ENCODE measurements around the gene FBXL17. TPM values are rescaled to one million over a fixed set of nuclear protein-coding genes. Genes with fewer than 3 reads are reported as not detected.

The FBXL17 gene
- total RNA-seq, 1 donor from 2014 or later, result 12.7 TPM

GRCh38 chr5:107985144-107985543, 396.8 kb downstream of the FBXL17 start:
- H3K36me3 ChIP-seq (ENCODE audit: insufficient read depth, low read length), result no peaks in the 10 kb centered on the region
- FAIRE-seq (no peak), DNase-seq (ENCODE audit: low read depth) (no peak)
- Mint-ChIP-seq H3K27ac (ENCODE audit: unreplicated experiment) (no peak overlapping the region), H3K9me3 (ENCODE audit: unreplicated experiment) (no peaks in the 10 kb centered on the region), H3K4me1 (ENCODE audit: low read depth, unreplicated experiment) (peaks cover 4% of the 10 kb centered on the region), H3K36me3 (ENCODE audit: low read depth, unreplicated experiment) (no peaks in the 10 kb centered on the region), H3K4me3 (ENCODE audit: unreplicated experiment) (no peak overlapping the region), H3K27me3 (ENCODE audit: low read depth, unreplicated experiment) (no peaks in the 10 kb centered on the region)
- no peak overlapping the region for H2AFZ ChIP-seq (ENCODE audit: low read depth, low read length)
- H3K4me3 ChIP-seq (ENCODE audit: insufficient read depth, low read depth, low read length), result no peak overlapping the region
- H3K27me3 ChIP-seq (ENCODE audit: insufficient read depth, low read length), result no peaks in the 10 kb centered on the region
- no peaks in the 10 kb centered on the region for H3K9me3 ChIP-seq (ENCODE audit: insufficient read depth, low read depth, low read length)
- no peaks in the 10 kb centered on the region for H3K4me1 ChIP-seq (ENCODE audit: insufficient read depth, low read length)
- H3K4me2 ChIP-seq (ENCODE audit: low read length), result no peak overlapping the region
- H4K20me1 ChIP-seq (ENCODE audit: insufficient read depth, low read length), result no peaks in the 10 kb centered on the region
- no peak overlapping the region for H3K27ac ChIP-seq (ENCODE audit: low read depth, low read length)
- H3K9ac ChIP-seq (ENCODE audit: low read length), result no peak overlapping the region
- no peak for TF ChIP-seq EZH2 (IDR thresholded peaks at IDR 0.05; ENCODE audit: insufficient read depth, low read length)
- H3K79me2 ChIP-seq (ENCODE audit: insufficient read depth, low read length), result no peaks in the 10 kb centered on the region

DNA sequence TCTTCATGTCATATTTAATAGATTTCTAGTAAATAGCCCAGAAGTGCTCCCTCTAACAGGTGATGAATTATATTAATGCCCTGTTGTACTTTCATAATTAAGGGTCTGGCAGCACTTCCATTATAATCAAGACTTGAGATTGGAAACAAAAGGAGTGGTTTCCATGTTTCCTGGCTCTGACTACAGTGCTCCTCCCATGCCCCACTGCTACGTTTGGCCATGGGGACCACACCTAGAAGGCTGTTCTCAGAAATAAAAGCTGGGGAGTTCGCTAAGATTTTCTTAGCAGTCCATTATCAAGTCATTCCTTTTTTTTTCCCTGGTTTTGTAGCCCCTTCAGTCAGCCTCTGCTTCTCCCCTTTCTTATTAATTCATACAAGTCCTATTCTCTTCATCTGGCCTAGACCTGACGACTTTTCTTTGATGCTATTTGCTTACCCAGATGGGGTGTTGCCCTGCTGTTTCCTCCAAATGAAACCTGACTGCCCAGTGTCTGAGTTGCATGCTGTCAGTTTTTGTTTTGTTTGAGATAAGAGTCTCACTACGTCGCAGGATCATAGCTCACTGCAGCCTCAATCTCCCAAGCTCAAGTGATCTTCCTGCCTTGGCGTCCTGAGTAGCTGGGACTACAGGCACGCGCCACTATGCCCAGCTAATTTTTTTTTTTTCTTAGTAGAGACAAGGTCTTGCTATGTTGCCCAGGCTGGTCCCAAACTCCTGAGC, 399.0 kb downstream of the FBXL17 start:
- no peak for DNase-seq (ENCODE audit: low read depth)
- Histone ChIP-seq H3K9me3 (ENCODE audit: insufficient read depth, low read depth, low read length) (no peaks in the 10 kb centered on the region), H3K4me1 (ENCODE audit: insufficient read depth, low read length) (no peaks in the 10 kb centered on the region), H3K9ac (ENCODE audit: low read length) (no peak overlapping the region), H3K4me2 (ENCODE audit: low read length) (no peak overlapping the region), H4K20me1 (ENCODE audit: insufficient read depth, low read length) (no peaks in the 10 kb centered on the region), H3K79me2 (ENCODE audit: insufficient read depth, low read length) (no peaks in the 10 kb centered on the region), H3K27me3 (ENCODE audit: insufficient read depth, low read length) (no peaks in the 10 kb centered on the region), H3K27ac (ENCODE audit: low read depth, low read length) (no peak overlapping the region), H2AFZ (ENCODE audit: low read depth, low read length) (no peak overlapping the region), H3K4me3 (ENCODE audit: insufficient read depth, low read depth, low read length) (no peak overlapping the region), H3K36me3 (ENCODE audit: insufficient read depth, low read length) (no peaks in the 10 kb centered on the region)
- FAIRE-seq, result no peak
- H3K27ac Mint-ChIP-seq (ENCODE audit: unreplicated experiment), result no peak overlapping the region
- no peaks in the 10 kb centered on the region for H3K9me3 Mint-ChIP-seq (ENCODE audit: unreplicated experiment)
- TF ChIP-seq, protein P1, sequence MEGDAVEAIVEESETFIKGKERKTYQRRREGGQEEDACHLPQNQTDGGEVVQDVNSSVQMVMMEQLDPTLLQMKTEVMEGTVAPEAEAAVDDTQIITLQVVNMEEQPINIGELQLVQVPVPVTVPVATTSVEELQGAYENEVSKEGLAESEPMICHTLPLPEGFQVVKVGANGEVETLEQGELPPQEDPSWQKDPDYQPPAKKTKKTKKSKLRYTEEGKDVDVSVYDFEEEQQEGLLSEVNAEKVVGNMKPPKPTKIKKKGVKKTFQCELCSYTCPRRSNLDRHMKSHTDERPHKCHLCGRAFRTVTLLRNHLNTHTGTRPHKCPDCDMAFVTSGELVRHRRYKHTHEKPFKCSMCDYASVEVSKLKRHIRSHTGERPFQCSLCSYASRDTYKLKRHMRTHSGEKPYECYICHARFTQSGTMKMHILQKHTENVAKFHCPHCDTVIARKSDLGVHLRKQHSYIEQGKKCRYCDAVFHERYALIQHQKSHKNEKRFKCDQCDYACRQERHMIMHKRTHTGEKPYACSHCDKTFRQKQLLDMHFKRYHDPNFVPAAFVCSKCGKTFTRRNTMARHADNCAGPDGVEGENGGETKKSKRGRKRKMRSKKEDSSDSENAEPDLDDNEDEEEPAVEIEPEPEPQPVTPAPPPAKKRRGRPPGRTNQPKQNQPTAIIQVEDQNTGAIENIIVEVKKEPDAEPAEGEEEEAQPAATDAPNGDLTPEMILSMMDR (IDR thresholded peaks at IDR 0.05; ENCODE audit: insufficient read depth, low read depth, low read length), result no peak
- TF ChIP-seq EZH2 (IDR thresholded peaks at IDR 0.05; ENCODE audit: insufficient read depth, low read length), result no peak
- no peaks in the 10 kb centered on the region for H3K27me3 Mint-ChIP-seq (ENCODE audit: low read depth, unreplicated experiment)
- no peaks in the 10 kb centered on the region for H3K36me3 Mint-ChIP-seq (ENCODE audit: low read depth, unreplicated experiment)
- H3K4me3 Mint-ChIP-seq (ENCODE audit: unreplicated experiment), result no peak overlapping the region
- peaks cover 6% of the 10 kb centered on the region for H3K4me1 Mint-ChIP-seq (ENCODE audit: low read depth, unreplicated experiment)

- Histone ChIP-seq H3K9me3 (ENCODE audit: insufficient read depth, low read depth, low read length) (no peaks in the 10 kb centered on the region), H3K27ac (ENCODE audit: low read depth, low read length) (no peak overlapping the region), H3K4me3 (ENCODE audit: insufficient read depth, low read depth, low read length) (no peak overlapping the region), H3K9ac (ENCODE audit: low read length) (no peak overlapping the region), H3K79me2 (ENCODE audit: insufficient read depth, low read length) (no peaks in the 10 kb centered on the region), H3K4me1 (ENCODE audit: insufficient read depth, low read length) (no peaks in the 10 kb centered on the region), H3K27me3 (ENCODE audit: insufficient read depth, low read length) (no peaks in the 10 kb centered on the region), H4K20me1 (ENCODE audit: insufficient read depth, low read length) (no peaks in the 10 kb centered on the region), H3K4me2 (ENCODE audit: low read length) (no peak overlapping the region), H2AFZ (ENCODE audit: low read depth, low read length) (no peak overlapping the region), H3K36me3 (ENCODE audit: insufficient read depth, low read length) (no peaks in the 10 kb centered on the region)
- no peaks in the 10 kb centered on the region for H3K27me3 Mint-ChIP-seq (ENCODE audit: low read depth, unreplicated experiment)
- H3K4me1 Mint-ChIP-seq (ENCODE audit: low read depth, unreplicated experiment), result peaks cover 6% of the 10 kb centered on the region
- no peak for FAIRE-seq
- no peak for TF ChIP-seq EZH2 (IDR thresholded peaks at IDR 0.05; ENCODE audit: insufficient read depth, low read length)
- TF ChIP-seq, protein P1 (IDR thresholded peaks at IDR 0.05; ENCODE audit: insufficient read depth, low read depth, low read length), result no peak
- no peaks in the 10 kb centered on the region for H3K36me3 Mint-ChIP-seq (ENCODE audit: low read depth, unreplicated experiment)
- no peak overlapping the region for H3K27ac Mint-ChIP-seq (ENCODE audit: unreplicated experiment)
- no peak overlapping the region for H3K4me3 Mint-ChIP-seq (ENCODE audit: unreplicated experiment)
- H3K9me3 Mint-ChIP-seq (ENCODE audit: unreplicated experiment), result no peaks in the 10 kb centered on the region
- peak; percentile 17 for DNase-seq (ENCODE audit: low read depth)
Measured at GRCh38 chr5:107980923-107981692, 400.8 kb downstream of the FBXL17 start.
